Astrocyte (in vitro differentiated cells and primary cell): ENCODE results near the gene CDC42BPA. TPM values are rescaled to one million over a fixed set of nuclear protein-coding genes. Genes with fewer than 3 reads are reported as not detected.

Experiments
- DNase-seq: peaks from one replicate; pipeline ENCODE4 v3.0.0-alpha.2; 2010; ENCODE audit warnings: low read depth
- FAIRE-seq: peaks from 2 replicates; lab custom pipeline; 2011; peaks lifted over from hg19 to GRCh38; lab: Jason Lieb, UNC
- H2AFZ ChIP-seq: 2 replicates; pipeline ENCODE4 v1.6.0; 2012; ENCODE audit warnings: low read depth, low read length, inconsistent platforms
- H3K27ac ChIP-seq: 2 replicates; pipeline ENCODE4 v1.5.1; 2011; ENCODE audit warnings: low read depth, low read length, inconsistent platforms
- H3K27me3 ChIP-seq: 2 replicates; pipeline ENCODE4 v1.6.0; 2011; ENCODE audit warnings: low read length, inconsistent platforms; ENCODE audit not compliant: insufficient read depth
- H3K36me3 ChIP-seq: 2 replicates; pipeline ENCODE4 v1.5.1; 2011; ENCODE audit warnings: low read length, inconsistent platforms; ENCODE audit not compliant: insufficient read depth
- H3K4me1 ChIP-seq: 2 replicates; pipeline ENCODE4 v1.5.1; 2011; ENCODE audit warnings: low read length, inconsistent platforms; ENCODE audit not compliant: insufficient read depth
- H3K4me2 ChIP-seq: 2 replicates; pipeline ENCODE4 v1.6.0; 2012; ENCODE audit warnings: low read length, inconsistent platforms
- H3K4me3 ChIP-seq: 2 replicates; pipeline ENCODE4 v1.5.1; 2011; ENCODE audit warnings: low read depth, mild to moderate bottlenecking, low read length, inconsistent platforms; ENCODE audit not compliant: insufficient read depth
- H3K79me2 ChIP-seq: 2 replicates; pipeline ENCODE4 v1.6.0; 2012; ENCODE audit warnings: mild to moderate bottlenecking, low read length, inconsistent platforms; ENCODE audit not compliant: insufficient read depth
- H3K9ac ChIP-seq: 2 replicates; pipeline ENCODE4 v1.6.0; 2012; ENCODE audit warnings: mild to moderate bottlenecking, low read length, inconsistent platforms
- H3K9me3 ChIP-seq: 2 replicates; pipeline ENCODE4 v1.5.1; 2012; ENCODE audit warnings: low read depth, mild to moderate bottlenecking, low read length, inconsistent platforms; ENCODE audit not compliant: insufficient read depth
- H4K20me1 ChIP-seq: 2 replicates; pipeline ENCODE4 v1.6.0; 2012; ENCODE audit warnings: low read length, inconsistent platforms; ENCODE audit not compliant: insufficient read depth
- H3K27ac Mint-ChIP-seq: one replicate; pipeline ENCODE4 v1.8.0; 2021; ENCODE audit warnings: mild to moderate bottlenecking, mixed read lengths; ENCODE audit not compliant: unreplicated experiment
- H3K27me3 Mint-ChIP-seq: one replicate; pipeline ENCODE4 v1.8.0; 2021; ENCODE audit warnings: low read depth, mixed read lengths; ENCODE audit not compliant: unreplicated experiment
- H3K36me3 Mint-ChIP-seq: one replicate; pipeline ENCODE4 v1.8.0; 2021; ENCODE audit warnings: low read depth, mixed read lengths; ENCODE audit not compliant: unreplicated experiment
- H3K4me1 Mint-ChIP-seq: one replicate; pipeline ENCODE4 v1.8.0; 2021; ENCODE audit warnings: low read depth, mixed read lengths; ENCODE audit not compliant: unreplicated experiment
- H3K4me3 Mint-ChIP-seq: one replicate; pipeline ENCODE4 v1.8.0; 2021; ENCODE audit warnings: mild to moderate bottlenecking, moderate library complexity, mixed read lengths; ENCODE audit not compliant: unreplicated experiment
- H3K9me3 Mint-ChIP-seq: one replicate; pipeline ENCODE4 v1.8.0; 2021; ENCODE audit warnings: mild to moderate bottlenecking, mixed read lengths; ENCODE audit not compliant: unreplicated experiment
- CTCF ChIP-seq: IDR thresholded peaks from 2 replicates; pipeline ENCODE4 v1.5.1; 2011; ENCODE audit warnings: low read depth, mild to moderate bottlenecking, inconsistent platforms, low read length, moderate library complexity; ENCODE audit not compliant: insufficient read depth
- EZH2 ChIP-seq: IDR thresholded peaks from 2 replicates; pipeline ENCODE4 v1.6.1; 2012; ENCODE audit warnings: mild to moderate bottlenecking, low read length, inconsistent platforms; ENCODE audit not compliant: insufficient read depth
- total RNA-seq: library from RNA; stranded (reverse); gene quantifications from 2 replicates; pipeline ENCODE4 v1.2.1, GENCODE V29; 2021

Gene CDC42BPA
- total RNA-seq, 1 donor from 2014 or later = 34.5 TPM

DNA sequence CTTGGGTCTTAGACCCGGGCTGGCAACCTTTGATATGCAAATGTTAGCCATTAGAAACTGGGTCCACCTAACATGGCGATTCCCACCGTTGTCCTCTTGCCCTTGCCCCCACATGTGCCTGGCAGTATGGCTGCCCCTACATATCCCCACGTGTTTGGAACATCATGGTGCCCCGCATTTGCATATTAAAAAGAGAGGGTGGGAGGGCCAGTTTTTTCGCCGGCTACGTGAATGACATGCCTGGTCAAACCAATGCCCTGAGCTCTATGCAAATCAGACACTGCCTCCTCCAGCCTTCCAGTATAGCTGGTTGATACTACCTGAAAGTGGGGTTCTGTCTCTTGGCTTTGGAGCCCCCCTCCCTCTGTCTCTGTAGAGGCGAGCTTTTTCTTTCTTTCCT lies 133.0 kb downstream of the CDC42BPA start:
- H3K4me3 ChIP-seq = no peak overlapping the region
- H3K9ac ChIP-seq = no peak overlapping the region
- Mint-ChIP-seq H3K4me1 (no peaks in the 10 kb centered on the region), H3K27ac (no peak overlapping the region), H3K27me3 (no peaks in the 10 kb centered on the region), H3K4me3 (no peak overlapping the region), H3K36me3 (peaks cover 4% of the 10 kb centered on the region), H3K9me3 (no peaks in the 10 kb centered on the region)
- TF ChIP-seq CTCF = no peak
- TF ChIP-seq EZH2 = no peak
- no peaks in the 10 kb centered on the region for H3K9me3 ChIP-seq
- H3K79me2 ChIP-seq = peaks cover 10% of the 10 kb centered on the region
- H2AFZ ChIP-seq = no peak overlapping the region
- no peak for FAIRE-seq
- no peak for DNase-seq
- H3K4me1 ChIP-seq = no peaks in the 10 kb centered on the region
- no peak overlapping the region for H3K27ac ChIP-seq
- H4K20me1 ChIP-seq = peaks cover 18% of the 10 kb centered on the region
- no peak overlapping the region for H3K4me2 ChIP-seq
- H3K27me3 ChIP-seq = no peaks in the 10 kb centered on the region
- H3K36me3 ChIP-seq = no peaks in the 10 kb centered on the region

- Histone ChIP-seq H3K27me3 (no peaks in the 10 kb centered on the region), H3K27ac (no peak overlapping the region), H2AFZ (no peak overlapping the region), H4K20me1 (peaks cover 12% of the 10 kb centered on the region), H3K36me3 (no peaks in the 10 kb centered on the region), H3K79me2 (peaks cover 7% of the 10 kb centered on the region), H3K9me3 (no peaks in the 10 kb centered on the region), H3K4me3 (no peak overlapping the region), H3K9ac (no peak overlapping the region), H3K4me1 (no peaks in the 10 kb centered on the region), H3K4me2 (no peak overlapping the region)
- DNase-seq (no peak), FAIRE-seq (peak; percentile 23)
- Mint-ChIP-seq H3K27me3 (no peaks in the 10 kb centered on the region), H3K4me3 (no peak overlapping the region), H3K36me3 (peaks cover 9% of the 10 kb centered on the region), H3K27ac (no peak overlapping the region), H3K4me1 (no peaks in the 10 kb centered on the region), H3K9me3 (no peaks in the 10 kb centered on the region)
- TF ChIP-seq EZH2 = no peak
- no peak for TF ChIP-seq CTCF
Measured at GRCh38 chr1:227182012-227182411, 136.3 kb downstream of the CDC42BPA start.

GRCh38 chr1:227175611-227176010 lies 142.7 kb downstream of the CDC42BPA start:
- Histone ChIP-seq H3K4me1 (no peaks in the 10 kb centered on the region), H3K27me3 (no peaks in the 10 kb centered on the region), H3K27ac (no peak overlapping the region), H3K9ac (no peak overlapping the region), H3K4me2 (no peak overlapping the region), H3K4me3 (no peak overlapping the region), H3K79me2 (peaks cover 15% of the 10 kb centered on the region), H4K20me1 (peaks cover 12% of the 10 kb centered on the region), H3K9me3 (no peaks in the 10 kb centered on the region), H3K36me3 (no peaks in the 10 kb centered on the region), H2AFZ (no peak overlapping the region)
- H3K4me1 Mint-ChIP-seq = peaks cover 3% of the 10 kb centered on the region
- DNase-seq (no peak), FAIRE-seq (no peak)
- H3K9me3 Mint-ChIP-seq = no peaks in the 10 kb centered on the region
- H3K4me3 Mint-ChIP-seq = no peak overlapping the region
- peaks cover 7% of the 10 kb centered on the region for H3K36me3 Mint-ChIP-seq
- no peaks in the 10 kb centered on the region for H3K27me3 Mint-ChIP-seq
- no peak overlapping the region for H3K27ac Mint-ChIP-seq
- no peak for TF ChIP-seq CTCF
- TF ChIP-seq EZH2 = no peak
